Measurements from ENCODE around the gene CUEDC1.

CUEDC1 gene

GRCh38 chr17:57995076-57995956 lies 40.1 kb upstream of the CUEDC1 start:
- Histone ChIP-seq H3K36me3 (ENCODE audit: low read depth) (peaks cover 76% of the 10 kb centered on the region), H3K4me1 (ENCODE audit: insufficient read depth, poor library complexity, severe bottlenecking) (no peaks in the 10 kb centered on the region), H3K27ac (ENCODE audit: poor library complexity, severe bottlenecking) (no peak overlapping the region), H3K9me3 (ENCODE audit: severe bottlenecking) (no peaks in the 10 kb centered on the region), H3K4me3 (ENCODE audit: severe bottlenecking) (no peak overlapping the region), H3K27me3 (ENCODE audit: insufficient read depth, poor library complexity, severe bottlenecking) (no peaks in the 10 kb centered on the region)
- no peak for DNase-seq (ENCODE audit: low spot score)
- ATAC-seq (ENCODE audit: low read depth), result peak; percentile 77
- TF ChIP-seq, protein P1, sequence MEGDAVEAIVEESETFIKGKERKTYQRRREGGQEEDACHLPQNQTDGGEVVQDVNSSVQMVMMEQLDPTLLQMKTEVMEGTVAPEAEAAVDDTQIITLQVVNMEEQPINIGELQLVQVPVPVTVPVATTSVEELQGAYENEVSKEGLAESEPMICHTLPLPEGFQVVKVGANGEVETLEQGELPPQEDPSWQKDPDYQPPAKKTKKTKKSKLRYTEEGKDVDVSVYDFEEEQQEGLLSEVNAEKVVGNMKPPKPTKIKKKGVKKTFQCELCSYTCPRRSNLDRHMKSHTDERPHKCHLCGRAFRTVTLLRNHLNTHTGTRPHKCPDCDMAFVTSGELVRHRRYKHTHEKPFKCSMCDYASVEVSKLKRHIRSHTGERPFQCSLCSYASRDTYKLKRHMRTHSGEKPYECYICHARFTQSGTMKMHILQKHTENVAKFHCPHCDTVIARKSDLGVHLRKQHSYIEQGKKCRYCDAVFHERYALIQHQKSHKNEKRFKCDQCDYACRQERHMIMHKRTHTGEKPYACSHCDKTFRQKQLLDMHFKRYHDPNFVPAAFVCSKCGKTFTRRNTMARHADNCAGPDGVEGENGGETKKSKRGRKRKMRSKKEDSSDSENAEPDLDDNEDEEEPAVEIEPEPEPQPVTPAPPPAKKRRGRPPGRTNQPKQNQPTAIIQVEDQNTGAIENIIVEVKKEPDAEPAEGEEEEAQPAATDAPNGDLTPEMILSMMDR (IDR thresholded peaks at IDR 0.05; ENCODE audit: poor library complexity, severe bottlenecking), result peak; percentile 74

- DNase-seq (ENCODE audit: low spot score), result no peak
Measured at GRCh38 chr17:57994436-57994835, 39.2 kb upstream of the CUEDC1 start.

GRCh38 chr17:57993471-57994365 lies 38.5 kb upstream of the CUEDC1 start:
- Histone ChIP-seq H3K36me3 (ENCODE audit: low read depth) (peaks cover 68% of the 10 kb centered on the region), H3K4me3 (ENCODE audit: severe bottlenecking) (no peak overlapping the region), H3K27ac (ENCODE audit: poor library complexity, severe bottlenecking) (peak overlapping the region; percentile 12), H3K9me3 (ENCODE audit: severe bottlenecking) (no peaks in the 10 kb centered on the region), H3K4me1 (ENCODE audit: insufficient read depth, poor library complexity, severe bottlenecking) (no peaks in the 10 kb centered on the region), H3K27me3 (ENCODE audit: insufficient read depth, poor library complexity, severe bottlenecking) (no peaks in the 10 kb centered on the region)
- DNase-seq (ENCODE audit: low spot score) (no peak), ATAC-seq (ENCODE audit: low read depth) (no peak)
- TF ChIP-seq, protein P1 (IDR thresholded peaks at IDR 0.05; ENCODE audit: poor library complexity, severe bottlenecking), result no peak

More at GRCh38 chr17:57994436-57994835, 39.2 kb upstream of the CUEDC1 start:
- TF ChIP-seq, protein P1 (IDR thresholded peaks at IDR 0.05; ENCODE audit: poor library complexity, severe bottlenecking), result no peak
- ATAC-seq (ENCODE audit: low read depth), result no peak
- H3K9me3 ChIP-seq (ENCODE audit: severe bottlenecking), result no peaks in the 10 kb centered on the region
- H3K27ac ChIP-seq (ENCODE audit: poor library complexity, severe bottlenecking), result peak overlapping the region; percentile 12
- no peak overlapping the region for H3K4me3 ChIP-seq (ENCODE audit: severe bottlenecking)
- H3K36me3 ChIP-seq (ENCODE audit: low read depth), result peaks cover 71% of the 10 kb centered on the region
- H3K4me1 ChIP-seq (ENCODE audit: insufficient read depth, poor library complexity, severe bottlenecking), result no peaks in the 10 kb centered on the region
- no peaks in the 10 kb centered on the region for H3K27me3 ChIP-seq (ENCODE audit: insufficient read depth, poor library complexity, severe bottlenecking)

DNA sequence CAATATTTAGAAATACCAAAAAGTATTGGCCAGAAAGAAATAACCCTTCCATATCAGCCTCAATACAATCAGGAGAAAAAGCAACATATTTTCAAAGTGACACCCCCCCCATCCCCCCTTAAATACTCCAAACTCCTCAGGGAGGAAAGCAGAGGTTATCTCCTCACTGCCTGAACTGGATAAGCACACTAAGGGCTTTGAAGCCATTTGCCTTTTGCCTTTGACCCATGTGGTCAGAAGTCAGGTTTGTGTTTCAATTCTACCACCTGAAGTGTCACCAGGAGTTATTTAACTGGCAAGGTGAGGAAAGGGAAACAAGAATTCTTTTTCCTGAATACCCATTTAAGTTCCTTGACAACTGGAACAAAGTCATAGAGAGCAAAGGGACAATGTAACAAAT lies 36.3 kb upstream of the CUEDC1 start:
- Histone ChIP-seq H3K4me1 (ENCODE audit: insufficient read depth, poor library complexity, severe bottlenecking) (peaks cover under 1% of the 10 kb centered on the region), H3K4me3 (ENCODE audit: severe bottlenecking) (no peak overlapping the region), H3K27ac (ENCODE audit: poor library complexity, severe bottlenecking) (no peak overlapping the region), H3K36me3 (ENCODE audit: low read depth) (peaks cover 51% of the 10 kb centered on the region), H3K9me3 (ENCODE audit: severe bottlenecking) (no peaks in the 10 kb centered on the region), H3K27me3 (ENCODE audit: insufficient read depth, poor library complexity, severe bottlenecking) (no peaks in the 10 kb centered on the region)
- DNase-seq (ENCODE audit: low spot score), result no peak
- ATAC-seq (ENCODE audit: low read depth), result no peak
- TF ChIP-seq, protein P1 (IDR thresholded peaks at IDR 0.05; ENCODE audit: poor library complexity, severe bottlenecking), result no peak

All from RWPE2 (cell line).